ENCODE data around the gene TMED4.

GRCh38 chr7:44559485-44559884, 22.5 kb downstream of the TMED4 start:
- TF ChIP-seq CTCF (IDR thresholded peaks at IDR 0.05 in 2 of 3, conservative IDR thresholded peaks at IDR 0.05 in 1 of 3; ENCODE audit: control insufficient read depth in 2 of 3, extremely low read depth in 1 of 3, insufficient read depth in 1 of 3, low read depth in 3 of 3, low read length in 3 of 3) (no peak), ZNF207 (IDR thresholded peaks at IDR 0.05; ENCODE audit: borderline replicate concordance) (no peak), EP300 (IDR thresholded peaks at IDR 0.05; ENCODE audit: borderline replicate concordance in 1 of 2, control insufficient read depth in 1 of 2, low read depth in 2 of 2, low read length in 2 of 2) (no peak)
